MM.1S (cell line): ENCODE results near the gene NT5C1A.

Source experiments
- DNase-seq: peaks from one replicate; pipeline ENCODE4 v3.0.0-alpha.2; 2015
- H2AFZ ChIP-seq: fragments of 300-600 bp; sonication (generic); 2 replicates; pipeline ENCODE4 v1.6.0; 2016; ENCODE audit warnings: antibody characterized with exemption, low read length
- H3F3A ChIP-seq: fragments of 300-600 bp; sonication (generic); 2 replicates; pipeline ENCODE4 v1.6.1; 2016; ENCODE audit warnings: mild to moderate bottlenecking, antibody characterized with exemption, low read length, moderate library complexity, mixed read lengths; ENCODE audit not compliant: insufficient read depth
- H3K27ac ChIP-seq: fragments of 300-600 bp; sonication (generic); 2 replicates; pipeline ENCODE4 v1.5.1; 2016; ENCODE audit warnings: mild to moderate bottlenecking, low read length
- H3K27me3 ChIP-seq: fragments of 300-600 bp; sonication (generic); replicated peaks from 2 replicates; pipeline ENCODE4 v1.6.0; 2016; ENCODE audit warnings: low read length; ENCODE audit not compliant: insufficient read depth
- H3K36me3 ChIP-seq: fragments of 300-600 bp; sonication (generic); replicated peaks from 2 replicates; pipeline ENCODE4 v1.6.1; 2016; ENCODE audit warnings: mild to moderate bottlenecking, low read length, mixed read lengths; ENCODE audit not compliant: insufficient read depth
- H3K4me1 ChIP-seq: fragments of 300-600 bp; sonication (generic); 2 replicates; pipeline ENCODE4 v1.6.1; 2016; ENCODE audit warnings: low read length, mixed read lengths
- H3K4me2 ChIP-seq: fragments of 300-600 bp; sonication (generic); 2 replicates; pipeline ENCODE4 v1.6.0; 2016; ENCODE audit warnings: low read depth, low read length
- H3K4me3 ChIP-seq: fragments of 300-600 bp; sonication (generic); 2 replicates; pipeline ENCODE4 v1.5.1; 2016; ENCODE audit warnings: low read length, mixed read lengths
- H3K79me2 ChIP-seq: fragments of 300-600 bp; sonication (generic); 2 replicates; pipeline ENCODE4 v1.6.1; 2016; ENCODE audit warnings: mixed run types, low read length, mixed read lengths
- H3K9ac ChIP-seq: fragments of 300-600 bp; sonication (generic); 2 replicates; pipeline ENCODE4 v1.6.1; 2016; ENCODE audit warnings: low read length, mixed read lengths
- H3K9me2 ChIP-seq: fragments of 300-600 bp; sonication (generic); replicated peaks from 2 replicates; pipeline ENCODE4 v1.6.1; 2016; ENCODE audit warnings: mild to moderate bottlenecking, low read length, mixed read lengths; ENCODE audit not compliant: insufficient read depth
- H3K9me3 ChIP-seq: fragments of 300-600 bp; sonication (generic); replicated peaks from 2 replicates; pipeline ENCODE4 v1.6.1; 2016; ENCODE audit warnings: mild to moderate bottlenecking, low read length, mixed read lengths; ENCODE audit not compliant: insufficient read depth
- H4K20me1 ChIP-seq: fragments of 300-600 bp; sonication (generic); 2 replicates; pipeline ENCODE4 v1.6.1; 2016; ENCODE audit warnings: mild to moderate bottlenecking, low read length, moderate library complexity, mixed read lengths; ENCODE audit not compliant: insufficient read depth
- EZH2 ChIP-seq: fragments of 300-600 bp; sonication (generic); optimal IDR thresholded peaks from 2 replicates; pipeline ENCODE3; 2017; ENCODE audit warnings: low read depth, mild to moderate bottlenecking, antibody characterized with exemption, low read length, mixed read lengths
- EZH2phosphoT487 ChIP-seq: fragments of 300-600 bp; sonication (generic); IDR thresholded peaks from 2 replicates; pipeline ENCODE4 v1.6.1; 2018; ENCODE audit warnings: antibody characterized with exemption, low read length
- TF ChIP-seq, protein P1 (sequence below): fragments of 300-600 bp; sonication (generic); IDR thresholded peaks from 2 replicates; pipeline ENCODE4 v1.5.1; 2016; ENCODE audit warnings: antibody characterized with exemption, low read length, mixed read lengths

The NT5C1A gene

DNA sequence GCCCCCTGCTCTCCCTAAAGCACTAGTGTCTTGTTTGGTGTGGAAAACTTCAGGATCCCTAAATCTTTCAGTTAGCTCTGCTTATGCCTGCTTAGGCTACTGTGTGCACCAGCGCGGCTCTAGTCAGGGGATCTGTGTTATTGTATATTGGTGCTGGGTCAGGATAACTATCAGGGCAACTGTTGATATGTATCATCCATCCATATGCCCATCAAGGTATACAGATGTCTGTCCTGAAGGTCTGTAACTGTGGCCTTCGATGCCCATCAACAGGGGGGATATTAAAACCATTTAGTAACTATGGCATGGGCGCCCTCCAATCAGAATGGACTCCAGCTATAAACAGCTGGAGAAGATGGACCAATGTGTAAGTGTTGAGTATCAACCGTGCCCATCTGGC, 12.4 kb downstream of the NT5C1A start:
- H3K9me2 ChIP-seq = no peaks in the 10 kb centered on the region
- no peak overlapping the region for H3K4me2 ChIP-seq
- no peaks in the 10 kb centered on the region for H3K27me3 ChIP-seq
- no peaks in the 10 kb centered on the region for H3K36me3 ChIP-seq
- H3K4me3 ChIP-seq = no peak overlapping the region
- no peaks in the 10 kb centered on the region for H3K9me3 ChIP-seq
- no peak for DNase-seq
- no peak overlapping the region for H3K27ac ChIP-seq
- no peak overlapping the region for H2AFZ ChIP-seq
- no peaks in the 10 kb centered on the region for H3K79me2 ChIP-seq
- no peaks in the 10 kb centered on the region for H4K20me1 ChIP-seq
- H3K4me1 ChIP-seq = peaks cover 6% of the 10 kb centered on the region; the same call in 1 of the 2 replicates
- H3K9ac ChIP-seq = no peak overlapping the region
- no peaks in the 10 kb centered on the region for H3F3A ChIP-seq
- TF ChIP-seq EZH2phosphoT487 = no peak

DNA sequence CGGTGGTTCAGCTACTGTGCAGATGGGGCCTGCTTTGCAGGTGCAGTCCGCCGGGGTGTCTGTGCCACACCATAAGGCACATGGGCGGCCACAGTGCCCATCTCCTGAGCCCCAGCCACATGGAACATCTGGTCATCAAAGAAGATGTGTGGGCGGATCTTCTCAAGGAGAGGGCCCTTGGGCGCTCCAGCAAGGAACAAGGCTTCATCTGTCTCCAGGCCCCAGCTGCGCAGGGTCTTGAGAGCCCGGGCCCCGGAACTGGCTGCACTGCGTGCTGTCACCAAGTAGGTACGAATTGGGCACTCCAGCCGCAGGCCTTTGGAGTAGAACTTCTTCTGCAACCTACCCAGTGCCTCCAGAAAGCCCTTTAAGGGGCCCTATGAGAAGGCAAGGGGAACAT, 12.8 kb downstream of the NT5C1A start:
- H4K20me1 ChIP-seq = no peaks in the 10 kb centered on the region
- no peak overlapping the region for H3K4me3 ChIP-seq
- H3K9me3 ChIP-seq = no peaks in the 10 kb centered on the region
- H3K4me1 ChIP-seq = peaks cover 6% of the 10 kb centered on the region; the same call in 1 of the 2 replicates
- no peaks in the 10 kb centered on the region for H3F3A ChIP-seq
- H3K27ac ChIP-seq = no peak overlapping the region
- H2AFZ ChIP-seq = no peak overlapping the region
- no peak overlapping the region for H3K9ac ChIP-seq
- DNase-seq = no peak
- H3K4me2 ChIP-seq = no peak overlapping the region
- TF ChIP-seq EZH2 = no peak
- no peaks in the 10 kb centered on the region for H3K36me3 ChIP-seq
- H3K27me3 ChIP-seq = no peaks in the 10 kb centered on the region
- no peaks in the 10 kb centered on the region for H3K79me2 ChIP-seq
- H3K9me2 ChIP-seq = no peaks in the 10 kb centered on the region

DNA sequence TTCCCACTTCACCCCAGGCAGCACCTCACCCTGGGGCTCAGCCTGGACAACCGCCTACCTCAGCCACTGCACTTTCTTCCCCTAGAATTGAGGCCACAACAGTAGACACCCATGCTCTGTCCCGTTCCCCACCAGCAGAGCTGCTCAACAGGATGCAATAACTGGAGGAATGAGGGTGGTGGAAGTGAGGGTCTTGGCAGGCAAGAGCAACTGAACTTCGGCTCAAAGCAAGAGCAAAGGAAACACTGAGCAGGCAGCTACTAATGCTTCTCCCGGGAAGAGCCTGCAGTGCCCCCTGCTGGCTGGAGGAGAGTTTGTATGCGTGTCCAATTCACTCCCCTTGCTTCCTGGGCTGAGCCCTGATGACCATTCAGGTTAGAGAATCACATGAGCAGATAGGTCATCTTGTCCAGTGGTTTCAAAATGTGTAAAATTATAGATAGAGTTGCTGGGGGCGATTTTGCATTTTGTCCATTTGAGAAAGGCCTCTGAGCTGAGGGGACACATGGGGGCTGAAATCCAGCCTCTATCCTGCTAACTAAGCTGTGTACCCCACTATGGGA, 13.9 kb downstream of the NT5C1A start:
- no peaks in the 10 kb centered on the region for H3K9me3 ChIP-seq
- H2AFZ ChIP-seq = peak overlapping the region; percentile 98
- peak; percentile 78 for DNase-seq
- no peaks in the 10 kb centered on the region for H4K20me1 ChIP-seq
- no peaks in the 10 kb centered on the region for H3K27me3 ChIP-seq
- H3K9ac ChIP-seq = no peak overlapping the region
- H3K36me3 ChIP-seq = no peaks in the 10 kb centered on the region
- peaks cover 15% of the 10 kb centered on the region for H3K4me1 ChIP-seq
- H3K79me2 ChIP-seq = no peaks in the 10 kb centered on the region
- H3K27ac ChIP-seq = no peak overlapping the region
- H3K4me2 ChIP-seq = peak overlapping the region; percentile 79
- no peaks in the 10 kb centered on the region for H3F3A ChIP-seq
- H3K9me2 ChIP-seq = no peaks in the 10 kb centered on the region
- TF ChIP-seq EZH2phosphoT487 (no peak), EZH2 (no peak)
- TF ChIP-seq, protein P1, sequence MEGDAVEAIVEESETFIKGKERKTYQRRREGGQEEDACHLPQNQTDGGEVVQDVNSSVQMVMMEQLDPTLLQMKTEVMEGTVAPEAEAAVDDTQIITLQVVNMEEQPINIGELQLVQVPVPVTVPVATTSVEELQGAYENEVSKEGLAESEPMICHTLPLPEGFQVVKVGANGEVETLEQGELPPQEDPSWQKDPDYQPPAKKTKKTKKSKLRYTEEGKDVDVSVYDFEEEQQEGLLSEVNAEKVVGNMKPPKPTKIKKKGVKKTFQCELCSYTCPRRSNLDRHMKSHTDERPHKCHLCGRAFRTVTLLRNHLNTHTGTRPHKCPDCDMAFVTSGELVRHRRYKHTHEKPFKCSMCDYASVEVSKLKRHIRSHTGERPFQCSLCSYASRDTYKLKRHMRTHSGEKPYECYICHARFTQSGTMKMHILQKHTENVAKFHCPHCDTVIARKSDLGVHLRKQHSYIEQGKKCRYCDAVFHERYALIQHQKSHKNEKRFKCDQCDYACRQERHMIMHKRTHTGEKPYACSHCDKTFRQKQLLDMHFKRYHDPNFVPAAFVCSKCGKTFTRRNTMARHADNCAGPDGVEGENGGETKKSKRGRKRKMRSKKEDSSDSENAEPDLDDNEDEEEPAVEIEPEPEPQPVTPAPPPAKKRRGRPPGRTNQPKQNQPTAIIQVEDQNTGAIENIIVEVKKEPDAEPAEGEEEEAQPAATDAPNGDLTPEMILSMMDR = peak; percentile 95
- H3K4me3 ChIP-seq = peak overlapping the region; percentile 29; the same call in 1 of the 2 replicates

DNA sequence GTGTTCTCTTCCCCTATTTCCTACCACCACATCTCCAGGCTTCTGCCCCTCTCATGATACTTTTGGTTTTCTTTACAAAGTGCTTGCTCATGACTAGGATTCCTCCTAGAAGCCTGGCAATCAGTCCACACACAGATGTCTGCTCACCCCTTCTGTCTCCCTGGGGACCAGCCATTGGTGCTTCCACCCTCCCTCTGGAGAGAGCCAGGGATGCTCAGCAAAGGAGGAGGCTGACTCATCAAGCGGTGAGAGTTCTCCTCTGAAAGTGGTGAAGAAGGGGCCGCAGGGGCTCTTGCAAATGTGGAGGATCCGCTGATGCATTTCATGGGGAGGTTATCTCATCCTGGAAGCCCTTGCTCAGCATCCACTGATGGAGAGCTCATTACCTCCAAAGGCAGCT, 14.5 kb downstream of the NT5C1A start:
- no peaks in the 10 kb centered on the region for H3K36me3 ChIP-seq
- no peaks in the 10 kb centered on the region for H3F3A ChIP-seq
- no peak overlapping the region for H3K27ac ChIP-seq
- no peak overlapping the region for H3K9ac ChIP-seq
- no peaks in the 10 kb centered on the region for H3K79me2 ChIP-seq
- peaks cover 15% of the 10 kb centered on the region for H3K4me1 ChIP-seq
- H4K20me1 ChIP-seq = no peaks in the 10 kb centered on the region
- peak overlapping the region; percentile 98 for H2AFZ ChIP-seq
- no peak overlapping the region for H3K4me3 ChIP-seq
- H3K9me3 ChIP-seq = no peaks in the 10 kb centered on the region
- H3K4me2 ChIP-seq = peak overlapping the region; percentile 79
- no peaks in the 10 kb centered on the region for H3K27me3 ChIP-seq
- no peaks in the 10 kb centered on the region for H3K9me2 ChIP-seq
- DNase-seq = no peak
- TF ChIP-seq EZH2phosphoT487 = no peak
- TF ChIP-seq, protein P1 = no peak
- no peak for TF ChIP-seq EZH2
